ENCODE data around the gene FUZ. TPM values are rescaled to one million over a fixed set of nuclear protein-coding genes. Genes with fewer than 3 reads are reported as not detected.

The FUZ gene
- total and polyA plus RNA-seq, 12 donors: 7.6 to 72.5 (median 45.7) TPM

- H3K27me3 ChIP-seq: no peaks in the 10 kb centered on the region
- intact Hi-C loops (cut with DNase I): no loop called here
- H3K4me1 ChIP-seq (replicated peaks in 1 of 2): peaks cover 11 to 26% of the 10 kb centered on the region in 2 donors
- H3K36me3 ChIP-seq (replicated peaks in 1 of 2): peaks cover 0 to 4% of the 10 kb centered on the region in 2 donors
- DNase-seq: peak in 1 of 7 donors; percentile 23
- WGBS, 4 donors: 89 to 92% (median 90%) methylated on average over 15 of the region's 15 CpGs
- H3K27ac ChIP-seq: peak overlapping the region; percentile 37 to 99 (median 98)
- peak overlapping the region in 1 of 4 donors; percentile 84 for H3K4me3 ChIP-seq
- no peaks in the 10 kb centered on the region for H3K9me3 ChIP-seq (replicated peaks in 1 of 3)
- no peak for TF ChIP-seq CTCF (IDR thresholded peaks at IDR 0.05)
These were observed 36.5 kb upstream of the FUZ start for GRCh38 chr19:49849433-49850220.

DNA sequence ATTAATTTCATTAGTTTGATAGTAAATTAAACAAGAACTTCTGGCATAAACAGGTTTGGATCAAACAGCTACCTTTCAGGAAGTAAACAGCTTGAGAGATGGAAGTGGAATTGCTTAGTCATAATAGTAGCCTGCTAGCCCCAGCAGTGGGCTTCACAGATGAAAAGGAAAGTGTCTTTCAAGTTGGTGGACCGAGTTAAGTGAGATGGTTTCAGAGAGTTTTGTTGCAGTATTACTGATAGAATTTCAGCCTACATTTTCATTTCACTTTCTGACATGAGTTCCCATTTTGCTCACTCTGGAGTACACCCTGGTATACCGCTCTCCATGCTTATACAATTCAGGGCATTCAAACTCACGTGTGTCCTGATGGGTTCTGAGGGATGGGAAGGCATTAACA, 35.8 kb upstream of the FUZ start:
- Histone ChIP-seq H3K4me1 (replicated peaks in 1 of 2) (peaks cover 11 to 21% of the 10 kb centered on the region in 2 donors), H3K27ac (no peak overlapping the region), H3K9me3 (replicated peaks in 1 of 3) (no peaks in the 10 kb centered on the region), H3K27me3 (no peaks in the 10 kb centered on the region), H3K36me3 (replicated peaks in 1 of 2) (no peaks in the 10 kb centered on the region), H3K4me3 (no peak overlapping the region)
- no peak for DNase-seq
- intact Hi-C loops (cut with DNase I): no loop called here
- TF ChIP-seq CTCF (IDR thresholded peaks at IDR 0.05): no peak
- no peak for TF ChIP-seq POLR2A (IDR thresholded peaks at IDR 0.05)
- WGBS, 4 donors: 88 to 94% (median 91%) methylated on average over 3 of the region's 3 CpGs

GRCh38 chr19:49847731-49848696, 34.9 kb upstream of the FUZ start:
- H3K9me3 ChIP-seq (replicated peaks in 1 of 3): no peaks in the 10 kb centered on the region
- TF ChIP-seq CTCF (IDR thresholded peaks at IDR 0.05) (no peak), POLR2A (IDR thresholded peaks at IDR 0.05) (no peak)
- no peaks in the 10 kb centered on the region for H3K36me3 ChIP-seq (replicated peaks in 1 of 2)
- H3K27me3 ChIP-seq: no peaks in the 10 kb centered on the region
- no peak overlapping the region for H3K27ac ChIP-seq
- intact Hi-C loops (cut with DNase I): no loop called here
- no peak for DNase-seq
- H3K4me3 ChIP-seq: no peak overlapping the region
- H3K4me1 ChIP-seq (replicated peaks in 1 of 2): peaks cover 10 to 12% of the 10 kb centered on the region in 2 donors
- 81 to 87% (median 87%) methylated on average over 10 of the region's 10 CpGs for WGBS, 4 donors

DNA sequence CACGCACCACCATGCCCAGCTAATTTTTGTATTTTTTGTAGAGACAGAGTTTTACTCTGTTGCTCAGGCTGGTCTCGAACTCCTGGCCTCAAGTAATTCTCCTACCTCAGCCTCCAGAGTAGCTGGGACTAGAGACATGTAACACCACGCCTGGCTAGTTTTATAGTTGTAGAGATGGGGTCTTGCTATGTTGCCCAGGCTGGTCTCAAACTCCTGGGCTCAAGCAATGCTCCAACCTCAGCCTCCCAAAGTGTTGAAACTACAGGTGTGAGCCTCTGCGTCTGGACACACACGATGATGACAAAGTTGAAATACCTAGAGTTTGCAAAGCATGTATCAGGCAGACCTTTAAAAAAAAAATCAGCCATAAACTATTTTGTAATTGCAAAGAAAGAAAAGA, 33.3 kb upstream of the FUZ start:
- WGBS, 4 donors: 67 to 80% (median 76%) methylated on average over 5 of the region's 5 CpGs
- no peaks in the 10 kb centered on the region for H3K4me1 ChIP-seq (replicated peaks in 1 of 2)
- no peaks in the 10 kb centered on the region for H3K27me3 ChIP-seq
- H3K27ac ChIP-seq: no peak overlapping the region
- no peaks in the 10 kb centered on the region for H3K36me3 ChIP-seq (replicated peaks in 1 of 2)
- no peak for TF ChIP-seq POLR2A (IDR thresholded peaks at IDR 0.05)
- TF ChIP-seq CTCF (IDR thresholded peaks at IDR 0.05): no peak
- no peaks in the 10 kb centered on the region for H3K9me3 ChIP-seq (replicated peaks in 1 of 3)
- DNase-seq: no peak
- H3K4me3 ChIP-seq: no peak overlapping the region
- intact Hi-C loops (cut with DNase I): no loop called here
